SIG-M5 (cell line): ENCODE data around the gene PNMA8B.
"Not testable (repeated sequence)": the region's sequence is repeated elsewhere in the genome, so short reads cannot be mapped to it uniquely, and the experiment has no call there.

Experiments used
- DNase-seq: peaks from one replicate; lab custom pipeline; 2025; lab: John Stamatoyannopoulos, UW

PNMA8B gene

DNA sequence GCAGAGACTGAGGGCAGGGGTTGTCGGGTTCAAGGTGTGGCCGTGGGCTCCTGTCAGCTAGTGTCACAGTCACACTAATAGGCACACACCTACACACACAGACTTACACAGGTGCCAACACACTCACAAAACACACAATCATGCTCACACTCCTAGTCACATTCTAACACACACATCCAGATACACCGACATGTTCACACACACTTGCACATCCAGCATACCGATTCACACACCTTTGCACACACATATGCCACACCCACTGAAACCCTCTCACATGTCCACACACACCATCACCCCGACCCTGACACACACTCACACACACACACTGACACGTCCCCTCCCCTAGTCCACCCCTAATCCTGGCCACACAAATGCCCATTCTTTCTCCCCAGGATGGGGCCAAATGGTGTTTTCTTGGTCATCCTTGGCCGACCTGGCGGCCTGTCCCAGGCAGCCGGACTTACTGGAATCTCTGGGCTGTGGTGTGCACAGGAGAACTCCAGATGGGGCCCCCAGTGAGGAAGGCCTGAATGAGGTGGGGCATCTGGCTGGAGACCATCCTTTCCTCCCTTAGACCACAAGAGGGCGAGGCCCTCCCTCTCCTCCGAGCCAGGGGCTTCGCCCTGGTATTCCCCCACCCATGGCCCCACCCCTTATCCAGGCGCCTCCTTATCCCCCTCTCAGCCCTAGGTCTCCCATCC lies 19.1 kb upstream of the PNMA8B start:
- no peak for DNase-seq

DNA sequence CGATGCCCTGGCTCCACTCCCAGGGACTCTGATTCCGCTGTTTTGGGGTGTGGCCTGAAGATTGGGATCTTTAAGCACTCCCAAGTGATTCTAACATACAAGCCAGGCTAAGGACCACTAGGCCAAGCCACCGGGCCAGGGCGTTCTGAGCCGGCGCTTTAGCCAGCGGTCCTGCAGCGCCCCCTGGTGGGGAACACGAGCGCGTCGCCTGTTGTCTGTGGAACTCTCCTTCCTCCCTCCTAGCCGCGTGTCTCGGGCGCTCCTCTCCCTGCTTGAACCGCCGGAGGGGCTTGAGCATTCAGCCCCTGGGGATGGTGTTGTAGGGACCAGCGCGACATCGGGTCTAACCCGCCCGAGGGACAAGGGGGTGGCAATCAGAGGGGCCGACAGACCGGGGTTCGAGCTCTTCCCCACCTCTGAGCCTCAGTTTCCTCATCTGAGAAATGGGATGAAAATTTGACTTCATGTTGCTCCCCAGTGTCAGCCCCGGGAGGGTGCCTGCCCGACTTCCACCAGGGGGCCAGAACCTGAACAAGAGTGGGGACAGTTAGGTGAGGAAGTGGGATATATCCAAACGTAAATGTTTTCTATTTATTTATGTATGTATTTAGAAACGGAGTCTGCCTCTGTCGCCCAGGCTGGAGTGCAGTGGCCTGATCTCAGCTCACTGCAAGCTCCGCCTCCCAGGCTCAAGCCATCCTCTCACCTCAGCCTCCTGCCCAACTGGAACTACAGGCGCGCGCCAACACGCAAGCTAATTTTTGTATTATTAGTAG lies 18.0 kb upstream of the PNMA8B start:
- DNase-seq = no peak

DNA sequence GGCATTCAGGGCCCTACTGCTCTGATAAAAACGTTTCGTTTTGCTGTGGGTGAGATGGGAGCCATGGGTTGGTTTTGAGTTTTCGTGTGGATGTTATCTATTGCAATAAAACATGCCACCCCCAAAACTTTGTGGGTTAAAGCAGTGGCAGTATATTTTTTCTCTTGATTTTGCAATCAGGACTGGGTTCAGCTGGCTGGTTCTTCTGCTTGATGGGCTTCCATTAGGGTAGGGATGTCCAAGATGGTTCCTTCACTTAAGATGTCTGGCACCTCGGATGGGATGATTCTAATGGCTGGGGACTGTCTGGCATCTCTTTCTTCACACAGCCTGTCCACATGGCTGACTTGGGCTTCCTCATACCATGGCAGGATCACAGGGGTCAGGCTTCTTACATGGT lies 15.6 kb upstream of the PNMA8B start:
- DNase-seq = no peak

DNA sequence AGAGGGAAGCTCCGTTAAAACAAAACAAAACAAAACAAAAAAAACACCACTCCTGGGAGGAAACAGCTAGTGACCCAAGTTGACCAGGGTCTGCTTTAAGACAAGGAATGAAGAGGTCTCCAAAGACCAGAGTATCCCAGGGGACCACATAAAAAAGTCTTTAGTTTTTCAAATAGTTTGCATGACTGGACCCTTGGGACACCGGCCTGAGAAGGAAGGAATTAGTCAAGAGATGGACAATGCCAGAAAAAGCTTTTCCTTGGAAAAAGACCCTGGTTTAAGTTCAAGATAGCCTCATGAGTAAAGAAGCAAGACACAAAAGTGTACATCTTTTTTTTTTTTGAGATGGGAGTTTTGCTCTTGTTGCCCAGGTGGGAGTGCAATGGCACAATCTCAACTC lies 12.5 kb upstream of the PNMA8B start:
- DNase-seq = no peak

DNA sequence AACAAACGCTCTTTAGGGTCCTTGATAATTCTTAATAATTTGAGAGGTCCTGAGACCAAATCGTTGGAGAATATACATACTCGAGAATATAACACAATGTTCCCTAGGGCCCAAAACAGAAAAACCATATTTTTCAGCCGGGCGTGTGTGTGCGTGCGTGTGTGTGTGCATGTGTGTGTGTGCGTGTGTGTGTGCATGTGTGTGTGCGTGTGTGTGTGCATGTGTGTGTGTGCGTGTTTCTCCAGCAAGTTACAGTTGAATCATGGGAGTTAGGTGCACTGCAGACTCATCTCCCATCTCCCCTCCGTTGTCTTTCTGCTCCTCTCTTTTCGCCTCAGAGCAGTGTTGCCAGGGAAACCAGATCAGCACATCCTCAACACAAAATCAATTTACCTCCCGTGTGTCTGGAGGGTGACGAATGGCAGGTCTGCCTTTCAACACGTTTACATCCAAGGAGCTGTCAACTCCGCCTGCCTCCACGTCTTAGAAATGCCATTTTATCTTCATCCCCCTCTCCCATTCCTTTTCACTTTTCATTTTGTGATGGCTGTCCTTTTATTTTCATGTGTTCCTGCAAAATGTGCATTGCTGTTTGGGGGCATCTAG lies 8.3 kb upstream of the PNMA8B start:
- no peak for DNase-seq

DNA sequence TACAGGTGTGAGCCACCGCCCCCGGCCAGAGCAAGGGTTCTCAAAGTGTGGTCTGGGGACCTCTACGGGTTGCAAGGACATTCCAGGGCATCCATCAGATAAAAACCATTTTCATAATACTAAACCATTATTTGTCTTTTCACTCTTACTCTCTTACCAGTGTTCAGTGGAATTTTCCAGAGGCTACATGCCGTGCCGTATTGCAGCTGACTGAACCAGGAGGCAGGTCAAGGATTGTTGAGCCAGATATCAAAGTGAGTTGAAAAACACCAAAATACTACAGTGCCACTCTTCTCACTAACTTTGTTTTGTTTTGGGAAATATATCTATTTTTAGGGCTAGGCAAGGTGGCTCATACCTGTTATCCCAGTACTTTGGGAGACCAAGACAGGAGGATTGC lies 7.2 kb upstream of the PNMA8B start:
- no peak for DNase-seq

DNA sequence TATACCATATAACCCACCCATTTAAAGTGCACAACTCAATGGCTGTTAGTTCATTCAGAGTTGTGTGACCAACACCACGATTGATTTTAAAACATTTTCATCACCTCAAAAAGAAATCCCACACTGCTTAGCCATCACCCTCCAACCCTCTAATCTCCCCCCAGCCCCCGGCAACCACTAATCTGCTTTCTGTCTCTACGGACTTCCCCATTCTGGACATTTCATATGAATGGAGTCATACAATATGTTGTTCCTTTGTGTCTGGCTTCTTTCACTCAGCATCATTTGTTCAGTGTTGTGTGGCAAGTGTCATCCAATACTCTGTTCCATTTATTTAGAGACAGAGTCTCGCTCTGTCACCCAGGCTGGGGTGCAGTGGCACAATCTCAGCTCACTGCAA lies 4.0 kb upstream of the PNMA8B start:
- no peak for DNase-seq

DNA sequence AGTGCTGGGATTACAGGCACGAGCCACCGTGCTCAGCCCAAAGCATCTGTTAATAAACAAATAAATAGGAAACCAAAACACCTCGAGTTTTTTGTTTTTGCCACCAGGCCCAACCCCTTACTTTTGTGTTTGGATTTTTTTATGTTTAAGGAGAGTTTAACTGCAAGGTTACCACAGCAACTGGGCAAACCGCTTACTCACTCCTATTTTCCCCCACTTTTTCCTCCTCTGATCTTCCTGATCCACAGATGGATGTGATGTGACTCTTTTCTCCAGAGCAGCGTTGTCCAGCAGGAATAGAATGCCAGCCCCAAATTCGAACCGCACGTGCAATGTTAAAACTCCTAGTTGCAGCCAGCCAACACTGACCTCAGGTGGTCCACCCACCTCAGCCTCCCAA lies 2.1 kb upstream of the PNMA8B start:
- no peak for DNase-seq

DNA sequence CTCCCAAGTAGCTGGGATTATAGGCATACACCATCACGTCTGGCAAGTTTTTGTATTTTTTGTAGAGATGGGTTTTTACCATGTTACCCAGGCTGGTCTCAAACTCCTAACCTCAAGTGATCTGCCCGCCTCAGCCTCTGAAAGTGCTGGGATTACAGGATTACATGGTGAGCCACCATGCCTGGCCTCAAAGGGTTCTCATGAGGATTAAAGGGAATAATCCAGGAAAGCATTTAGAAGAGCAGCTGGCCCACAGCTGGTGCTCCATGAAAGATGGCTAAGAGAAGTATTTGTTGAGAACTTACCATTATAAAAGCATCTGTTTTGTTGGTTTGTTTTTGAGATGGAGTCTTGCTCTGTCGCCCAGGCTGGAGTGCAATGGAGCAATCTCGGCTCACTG lies 1.2 kb upstream of the PNMA8B start:
- not testable (repeated sequence) for DNase-seq

DNA sequence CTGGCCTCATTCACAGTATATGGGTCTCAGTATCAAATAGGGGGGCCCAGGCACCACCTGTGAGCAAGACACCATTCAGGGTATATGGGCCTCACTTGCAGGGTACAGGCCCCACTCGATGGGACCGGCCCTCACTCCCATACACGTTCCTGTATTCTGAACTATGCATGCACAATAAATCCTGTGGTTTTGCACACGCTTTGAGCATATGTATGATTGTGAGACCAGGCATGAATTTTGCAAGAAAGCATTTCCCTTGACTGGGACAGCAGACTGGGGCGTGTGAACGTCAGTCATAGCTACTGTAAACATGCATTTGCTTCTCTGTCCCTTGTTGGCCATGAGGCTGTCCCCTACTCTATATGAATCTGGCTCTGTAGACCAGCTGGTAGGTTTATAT lies 637 bp upstream of the PNMA8B start:
- no peak for DNase-seq

DNA sequence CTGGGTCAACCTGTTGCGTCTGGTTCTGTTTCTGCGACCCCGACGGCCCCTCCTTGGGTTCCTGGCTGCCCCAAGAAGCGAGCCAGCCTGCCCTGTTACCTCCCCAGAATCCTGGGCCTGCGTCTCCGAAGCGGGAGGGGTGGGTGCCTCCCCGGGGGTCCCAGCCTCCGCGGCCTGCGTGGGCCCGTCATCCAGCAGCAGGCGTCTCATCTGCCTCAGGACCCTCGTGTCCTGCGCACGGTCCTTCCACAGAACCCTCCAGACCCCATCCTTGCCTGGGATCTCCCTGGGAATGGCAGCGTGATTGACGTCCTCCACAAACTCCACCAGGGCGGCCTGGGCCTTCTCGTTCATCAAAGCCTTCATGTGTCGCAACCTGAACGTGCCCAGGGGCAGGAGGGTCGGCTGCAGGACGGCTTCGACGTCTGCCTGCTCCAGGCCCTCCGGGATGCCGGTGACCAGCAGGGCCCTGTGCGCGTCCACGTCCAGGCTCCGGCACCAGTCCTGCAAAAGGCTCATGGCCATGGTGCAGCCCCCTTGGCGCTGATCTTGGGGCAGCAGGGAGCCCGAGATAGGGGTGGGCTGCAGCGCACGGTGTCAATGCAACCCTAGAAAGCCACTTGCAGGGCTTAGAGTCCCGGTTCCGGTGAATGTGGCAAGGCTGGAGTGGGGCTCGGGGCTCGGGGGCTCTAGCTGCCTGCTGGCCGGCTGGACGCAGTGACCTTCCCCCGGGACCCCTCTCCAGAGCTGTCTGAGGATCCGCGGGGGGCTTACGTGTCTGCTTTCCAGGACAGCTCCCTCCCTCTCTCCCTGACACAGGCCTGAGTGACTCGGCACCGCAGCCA lies 504 bp downstream of the PNMA8B start:
- no peak for DNase-seq

DNA sequence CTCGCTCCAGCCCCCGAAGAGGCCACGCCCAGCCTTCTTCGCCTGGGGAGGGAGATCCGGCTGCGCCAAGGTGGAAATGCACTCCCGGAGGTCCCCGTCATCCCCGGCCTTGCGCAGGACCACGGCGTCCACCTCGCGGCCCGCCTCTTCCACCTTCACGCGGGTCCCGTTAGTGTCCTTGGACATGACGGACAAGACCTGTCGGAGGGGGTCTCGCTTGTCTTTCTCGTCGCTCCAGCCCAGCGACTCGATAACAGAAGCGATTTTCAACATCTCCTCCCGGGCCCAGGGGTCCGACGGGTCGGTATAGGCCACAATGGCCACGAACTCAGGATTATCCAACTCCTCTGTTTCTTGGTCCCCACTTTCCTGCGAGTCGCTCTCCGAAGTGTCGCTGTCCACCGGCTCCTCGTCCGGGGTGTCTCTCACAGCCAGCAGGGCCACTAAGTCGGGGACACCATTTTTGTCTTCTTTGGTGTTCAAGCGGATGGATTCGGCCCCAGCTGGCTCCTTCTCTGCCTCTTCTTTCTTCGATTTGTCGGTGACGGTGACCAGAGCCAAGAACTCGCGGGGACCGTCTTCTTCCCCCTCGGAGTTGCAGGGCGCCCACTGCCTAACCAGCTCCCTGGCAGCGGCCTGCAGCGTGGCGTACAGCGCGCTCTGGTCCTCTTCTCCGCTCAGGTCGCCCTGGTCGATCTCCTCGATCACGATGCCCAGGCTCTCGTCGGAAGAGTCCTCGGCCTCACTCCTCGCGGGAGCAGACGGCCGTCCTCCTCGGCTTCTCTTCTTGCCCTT lies 1.3 kb downstream of the PNMA8B start:
- DNase-seq = no peak

DNA sequence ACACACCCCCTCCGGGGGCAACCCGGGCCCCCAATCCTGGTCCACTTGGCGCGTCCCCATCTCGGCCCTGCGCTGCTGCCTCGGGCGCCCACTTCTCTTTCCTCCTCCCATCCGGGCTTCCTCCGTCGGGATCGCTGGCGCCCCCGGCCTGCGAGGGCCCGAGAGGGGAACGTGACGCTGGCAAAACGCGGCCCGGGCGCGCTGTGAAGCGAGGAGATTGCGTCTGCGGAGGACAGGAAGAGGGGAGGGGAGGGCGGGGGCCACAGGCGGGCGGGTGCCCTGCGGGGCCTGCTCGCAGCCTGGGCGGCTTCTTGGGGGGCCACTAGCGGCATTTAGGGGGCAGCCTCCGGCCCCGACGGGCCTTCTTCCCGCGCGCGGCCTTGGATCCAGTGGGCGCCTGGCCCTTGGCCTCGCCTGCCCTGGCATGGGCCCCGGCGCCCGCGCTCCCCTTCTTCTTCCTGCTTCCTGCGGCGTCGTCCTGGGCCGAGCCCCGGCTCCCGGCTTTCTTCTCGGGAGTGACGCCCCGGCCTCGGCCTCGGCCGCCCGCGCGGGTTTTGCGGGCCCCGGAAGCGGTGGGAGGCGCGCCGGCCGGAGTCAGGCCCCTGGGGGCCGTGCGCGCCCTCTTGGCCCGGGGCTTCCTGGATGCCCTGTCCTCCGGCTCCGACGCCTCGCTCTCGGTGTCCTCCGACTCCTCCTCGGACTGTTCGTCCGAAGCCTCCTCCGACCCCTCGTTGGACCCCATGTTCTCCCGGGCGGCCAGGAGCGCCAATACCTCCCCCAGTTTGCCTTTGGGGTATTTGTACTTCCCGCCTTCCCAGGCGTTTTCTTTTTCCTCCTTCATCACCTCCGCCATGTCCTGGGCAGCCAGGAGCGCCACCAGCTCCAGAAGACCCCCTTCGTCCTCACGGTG lies 2.2 kb downstream of the PNMA8B start:
- DNase-seq = no peak

DNA sequence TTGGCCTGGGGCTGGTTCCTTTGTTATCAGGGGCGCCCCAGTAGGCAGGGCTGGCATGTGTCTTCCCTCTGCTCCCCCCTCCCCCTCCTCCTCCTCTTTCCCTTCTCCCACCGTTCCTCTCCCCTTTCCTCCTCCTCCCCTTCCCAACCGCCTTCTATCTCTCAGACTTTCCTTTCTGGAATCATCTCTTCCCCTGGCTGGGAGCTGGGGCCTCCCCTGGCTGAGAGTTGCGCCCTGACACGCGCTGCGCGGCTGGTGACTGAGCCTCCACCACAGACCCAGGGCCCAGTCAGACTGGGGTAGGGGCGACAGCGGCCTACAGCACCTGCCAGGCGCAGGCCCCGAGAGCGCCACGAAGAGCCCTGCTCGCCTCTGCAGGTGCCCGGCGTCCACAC lies 2.8 kb downstream of the PNMA8B start:
- DNase-seq = no peak

DNA sequence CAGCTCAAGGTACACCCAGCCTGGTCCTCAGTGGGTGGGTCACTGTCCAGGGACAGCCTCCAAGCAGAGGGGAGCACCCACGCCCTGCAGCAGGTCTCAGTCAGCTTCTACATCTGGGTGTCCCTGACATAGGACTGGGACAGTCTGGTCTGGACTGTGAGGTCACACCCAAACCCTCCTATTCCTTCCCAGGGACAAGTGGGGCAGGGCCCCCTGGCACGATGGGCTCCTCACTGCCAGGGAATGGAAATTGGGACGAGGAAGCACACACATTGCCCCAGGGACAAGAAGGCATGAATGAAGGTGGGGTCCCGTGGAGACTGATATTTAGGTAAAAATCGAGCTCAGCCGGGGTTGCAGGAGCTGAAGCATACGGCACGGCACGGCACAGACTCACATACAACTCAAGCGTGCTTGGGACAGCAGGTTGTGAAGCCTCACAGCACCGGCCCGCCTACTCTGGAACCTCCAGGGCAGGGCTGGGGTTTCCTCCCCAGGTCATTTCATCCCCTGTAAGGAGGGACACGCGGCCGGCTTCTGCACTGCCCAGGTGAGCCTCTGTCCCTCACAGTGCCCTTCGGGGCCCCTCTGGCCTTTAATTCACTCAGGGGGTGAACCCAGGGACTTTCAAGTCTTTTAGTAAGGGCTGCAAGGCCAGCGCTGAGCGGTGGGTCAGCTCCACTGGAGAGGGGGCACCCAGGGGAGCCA lies 3.5 kb downstream of the PNMA8B start:
- no peak for DNase-seq

DNA sequence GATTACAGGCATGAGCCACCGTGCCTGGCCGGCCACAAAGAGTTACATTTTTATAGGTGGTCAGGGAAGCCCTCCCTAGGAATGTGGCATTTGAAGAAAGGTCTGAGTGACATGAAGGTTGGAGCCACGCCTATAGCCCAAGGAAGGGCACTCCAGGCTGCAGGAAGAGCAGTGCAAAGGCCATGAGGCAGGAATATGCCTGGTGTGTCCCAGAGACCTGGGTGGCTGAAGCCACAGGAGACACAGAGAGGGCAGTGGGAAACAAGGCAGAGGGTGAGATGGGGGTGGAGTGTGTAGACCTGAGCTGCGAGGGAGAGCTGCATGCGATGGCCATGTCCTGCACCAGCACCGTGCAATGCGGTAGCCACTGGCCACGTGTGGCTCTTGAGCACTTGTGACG lies 4.9 kb downstream of the PNMA8B start:
- no peak for DNase-seq

DNA sequence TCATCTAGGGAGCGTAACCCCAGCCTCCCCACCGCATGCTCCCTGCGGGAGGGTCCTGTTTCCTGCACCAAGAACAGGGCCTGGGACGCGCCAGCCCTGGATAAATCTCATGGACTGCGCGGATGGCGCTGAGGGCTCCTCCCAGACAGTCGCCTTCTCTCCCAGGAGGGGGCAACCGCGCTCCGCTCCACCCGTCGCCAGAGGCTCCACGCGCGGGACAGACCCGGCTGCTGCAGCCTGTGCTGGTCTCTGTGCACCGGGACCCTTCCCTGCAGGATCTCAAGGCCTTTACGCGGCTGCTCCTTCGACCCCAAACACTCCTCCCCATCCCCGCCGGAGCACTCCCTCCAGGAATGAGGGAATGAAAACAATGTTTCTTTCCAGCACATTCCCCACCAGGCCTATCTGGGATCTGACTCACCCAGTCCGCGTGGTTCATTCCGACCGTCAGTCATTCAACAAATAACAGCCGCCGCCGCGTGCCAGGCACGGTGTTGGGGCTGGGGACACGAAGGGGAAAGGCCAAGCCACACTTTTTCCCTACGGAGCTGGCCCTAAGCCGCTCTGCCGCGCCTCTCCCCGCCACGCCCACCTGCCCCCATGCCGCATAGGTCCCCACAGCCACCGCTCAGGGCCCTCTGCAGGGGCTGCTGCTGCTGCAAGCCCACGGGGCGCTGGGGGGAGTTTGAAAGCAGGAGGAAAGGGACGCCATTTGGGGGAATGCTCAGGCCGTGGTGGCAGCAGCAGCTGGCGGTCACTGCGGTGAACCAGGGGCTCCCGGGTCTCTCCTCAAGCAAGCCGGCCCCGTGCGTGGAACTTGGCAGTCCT lies 6.0 kb downstream of the PNMA8B start:
- no peak for DNase-seq

DNA sequence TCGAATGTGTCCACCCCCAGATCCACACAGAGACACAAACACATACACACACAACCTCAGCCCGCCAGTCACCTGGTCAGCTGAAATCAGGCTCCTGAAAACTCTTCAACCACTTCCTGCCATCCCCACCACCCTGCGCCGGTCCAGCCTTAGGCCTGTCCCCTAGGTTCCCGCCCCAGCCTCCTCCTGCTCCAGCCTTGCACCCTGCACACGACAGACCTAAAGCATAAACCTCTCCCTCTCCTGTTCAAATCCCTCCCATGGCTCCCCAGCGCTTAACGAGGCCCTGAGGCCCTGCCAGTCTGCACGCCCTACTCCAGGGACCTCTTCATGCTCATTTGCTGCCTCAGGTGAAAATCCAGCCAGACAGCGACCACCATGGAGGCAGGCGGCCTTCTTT lies 7.1 kb downstream of the PNMA8B start:
- DNase-seq = no peak

DNA sequence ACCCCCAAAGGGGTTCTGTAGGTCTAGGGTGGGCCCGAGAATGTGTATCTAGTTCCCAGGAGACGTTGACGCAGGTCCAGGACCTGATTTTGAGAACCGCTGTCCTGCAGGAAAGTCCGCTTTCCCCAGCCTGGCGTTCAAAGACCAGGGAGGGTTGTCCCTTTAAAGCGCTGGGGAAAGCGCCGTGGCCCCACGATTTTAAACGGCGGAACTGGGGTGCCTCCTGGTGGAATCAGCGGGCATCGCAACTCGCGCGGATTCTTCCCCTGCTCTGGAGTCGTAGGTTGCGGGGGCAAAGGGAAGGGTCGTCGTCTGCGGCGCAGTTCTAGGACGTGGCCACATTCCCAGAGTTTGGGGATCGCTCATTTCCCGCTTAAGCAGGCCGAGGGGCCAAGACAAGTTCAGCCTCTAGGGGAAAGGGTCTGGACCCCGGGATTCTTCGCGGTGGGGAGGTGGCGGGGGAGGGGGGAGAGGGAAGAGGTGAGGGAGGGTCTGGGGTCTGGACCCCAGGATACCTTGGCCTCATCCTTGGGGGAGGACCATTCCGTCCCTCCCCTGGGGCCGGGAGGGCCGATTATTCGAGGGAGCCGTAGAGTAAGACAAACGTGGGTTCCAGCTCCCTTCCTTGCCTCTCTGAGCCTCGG lies 7.7 kb downstream of the PNMA8B start:
- DNase-seq = no peak
